SW480 (cell line): ENCODE results near the gene WWC2.

Experiments used
- DNase-seq: peaks from one replicate; pipeline ENCODE4 v3.0.0-alpha.2; 2016; ENCODE audit warnings: low spot score

WWC2 gene

GRCh38 chr4:183098723-183099536 is at the start of gene WWC2:
TSS of gene WWC2 (plus strand) at chr4:183099257. CDS start at chr4:183099492, 235 bp downstream.
- peak; percentile 89 for DNase-seq

- no peak for DNase-seq
These were observed 45.4 kb upstream of the WWC2 start for GRCh38 chr4:183053681-183054080.

- DNase-seq, result no peak
These were observed 41.8 kb upstream of the WWC2 start for GRCh38 chr4:183057255-183057654.

DNA sequence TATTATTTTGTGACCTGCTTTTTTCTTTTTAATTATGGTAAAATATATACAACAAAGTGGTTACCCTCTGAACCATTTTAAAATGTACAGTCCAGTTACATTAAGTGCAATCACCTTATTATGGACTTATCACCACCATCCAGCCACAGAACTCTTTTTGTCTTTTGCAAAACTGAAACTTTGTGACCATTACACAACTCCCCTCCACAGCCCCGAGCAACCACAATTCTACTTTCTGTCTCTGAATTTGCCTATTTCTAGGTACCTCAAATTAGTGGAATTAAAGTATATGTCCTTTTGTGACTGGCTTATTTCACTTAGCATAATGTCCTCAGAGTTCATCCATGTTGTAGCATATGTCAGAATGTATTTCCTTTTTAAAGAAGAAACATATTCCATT is 39.3 kb upstream of the WWC2 start:
- DNase-seq, result no peak

- no peak for DNase-seq
These were observed 30.6 kb upstream of the WWC2 start for GRCh38 chr4:183068502-183068901.

DNA sequence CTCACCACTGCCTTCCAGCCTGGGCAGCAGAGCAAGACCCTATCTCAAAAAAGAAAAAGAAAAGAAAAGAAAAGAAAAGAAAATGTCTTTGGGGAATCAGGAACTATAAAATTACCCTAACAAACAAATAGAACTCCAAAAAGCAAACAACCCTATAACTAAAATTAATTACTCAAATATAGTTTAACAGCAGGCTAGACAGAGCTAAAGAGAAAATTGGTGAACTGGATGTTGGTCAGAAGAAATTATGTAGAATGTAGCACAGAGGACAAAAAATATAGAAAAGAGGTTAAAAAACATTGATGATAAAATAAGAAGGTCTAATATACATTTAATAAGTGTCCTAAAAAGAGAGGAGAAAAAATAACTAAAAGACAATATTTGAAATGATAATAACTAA is 27.8 kb upstream of the WWC2 start:
- DNase-seq, result no peak

GRCh38 chr4:183072176-183072575 is 26.9 kb upstream of the WWC2 start:
- no peak for DNase-seq

DNA sequence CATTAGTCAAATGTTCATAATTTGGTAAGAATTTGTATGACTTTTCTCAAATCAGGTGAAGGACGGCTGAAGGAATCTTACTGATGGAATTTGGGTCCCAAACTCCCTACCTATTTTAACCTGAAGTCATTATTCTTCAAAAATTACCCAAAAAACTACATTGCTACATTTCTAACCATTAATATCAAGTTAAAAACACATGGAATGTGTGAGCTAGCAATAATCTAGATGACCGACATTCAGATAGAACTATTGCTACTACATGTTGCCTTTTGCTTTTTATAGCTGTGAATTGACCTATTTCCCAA is 25.3 kb upstream of the WWC2 start:
- DNase-seq, result no peak

DNA sequence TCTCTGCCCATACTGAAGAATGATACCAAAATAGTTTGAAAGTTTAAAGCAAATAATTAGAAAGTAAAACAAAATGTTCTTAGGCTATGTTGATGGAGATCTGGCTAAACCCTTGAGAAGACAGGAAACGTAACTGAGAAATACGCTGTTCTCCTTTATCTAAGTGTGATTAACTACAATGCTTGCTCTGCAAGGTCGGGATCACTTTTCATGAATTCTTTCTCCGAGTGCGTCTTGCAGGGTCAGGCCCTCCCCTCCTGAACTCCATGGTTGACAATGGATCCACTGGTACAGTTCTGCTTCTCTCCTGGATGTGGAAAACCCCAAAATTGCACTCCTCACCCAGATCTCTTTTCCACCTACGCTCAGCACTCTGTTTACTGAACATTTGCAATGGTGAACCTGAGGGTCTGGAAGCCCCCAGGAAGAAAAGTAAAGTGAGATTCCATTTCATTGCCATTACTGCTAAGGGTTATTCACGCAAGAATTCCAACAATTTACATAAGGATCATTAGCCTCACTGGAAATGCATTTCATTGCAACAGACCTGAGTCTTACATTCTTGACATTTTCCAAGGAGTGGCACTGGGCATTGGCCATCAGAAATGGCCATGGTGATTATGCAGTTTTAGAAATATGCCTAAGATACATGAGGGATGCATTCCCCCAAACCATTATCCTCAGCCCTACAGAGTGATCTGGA is 24.6 kb upstream of the WWC2 start:
- no peak for DNase-seq

DNA sequence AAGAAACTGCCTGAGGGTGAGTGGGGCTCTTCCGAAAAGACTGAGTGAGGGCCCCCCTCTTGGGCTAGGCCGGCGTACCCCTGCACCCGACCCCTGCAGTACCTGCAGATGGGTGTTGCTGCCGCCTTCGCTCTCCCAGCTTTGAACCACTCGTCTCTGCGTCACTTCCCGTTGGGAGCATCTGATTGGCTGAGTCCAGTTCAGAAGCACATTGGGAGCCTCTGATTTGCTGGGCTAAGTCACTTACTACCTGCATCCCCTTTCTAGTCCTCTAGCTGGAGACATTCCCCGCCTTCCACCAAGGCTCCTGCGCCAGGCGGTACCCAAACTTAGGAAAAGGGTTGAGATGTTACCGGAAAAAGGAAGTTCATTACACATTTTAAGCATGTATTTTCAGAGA is 20.4 kb upstream of the WWC2 start:
- no peak for DNase-seq

DNA sequence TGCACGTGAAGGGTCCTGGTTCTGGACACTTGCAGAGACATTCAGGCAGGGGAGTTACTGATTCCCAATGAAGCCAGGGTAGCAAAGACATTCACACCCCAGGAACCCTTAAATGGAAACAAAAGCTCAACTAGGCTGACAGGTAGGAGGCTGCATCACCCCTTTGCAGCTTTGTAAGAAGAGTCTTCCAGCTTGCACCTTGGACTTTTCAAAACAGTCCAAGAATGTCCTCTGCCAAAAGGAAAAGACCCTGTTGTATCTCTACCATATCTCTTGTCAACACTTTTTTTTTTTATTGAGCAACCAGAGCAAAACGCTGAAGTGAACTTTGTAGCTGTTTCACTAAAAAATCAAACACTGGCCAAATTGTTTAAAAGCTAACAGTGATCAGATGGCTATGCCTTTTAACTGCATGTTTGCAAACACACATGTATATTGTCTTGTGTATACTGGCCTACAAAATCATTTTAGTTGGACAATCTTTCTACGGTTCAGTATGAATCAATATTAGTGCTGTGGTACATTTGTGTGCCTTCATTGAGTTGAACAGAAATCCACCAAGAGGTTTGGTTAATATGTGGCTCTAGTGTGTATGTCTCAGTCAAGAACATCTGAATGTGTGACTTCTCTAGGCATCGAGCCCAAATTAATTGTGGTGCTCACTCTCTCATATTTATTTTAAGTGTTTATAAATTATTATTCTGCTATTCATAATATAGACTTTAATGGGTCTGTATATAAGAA is 18.5 kb upstream of the WWC2 start:
- DNase-seq, result no peak

GRCh38 chr4:183081116-183081469 is 18.0 kb upstream of the WWC2 start:
- DNase-seq, result no peak

GRCh38 chr4:183082053-183082452 is 17.0 kb upstream of the WWC2 start:
- no peak for DNase-seq

- DNase-seq, result no peak
These were observed 4.5 kb upstream of the WWC2 start for GRCh38 chr4:183094393-183095198.

GRCh38 chr4:183095199-183095512 is 3.9 kb upstream of the WWC2 start:
- no peak for DNase-seq

DNA sequence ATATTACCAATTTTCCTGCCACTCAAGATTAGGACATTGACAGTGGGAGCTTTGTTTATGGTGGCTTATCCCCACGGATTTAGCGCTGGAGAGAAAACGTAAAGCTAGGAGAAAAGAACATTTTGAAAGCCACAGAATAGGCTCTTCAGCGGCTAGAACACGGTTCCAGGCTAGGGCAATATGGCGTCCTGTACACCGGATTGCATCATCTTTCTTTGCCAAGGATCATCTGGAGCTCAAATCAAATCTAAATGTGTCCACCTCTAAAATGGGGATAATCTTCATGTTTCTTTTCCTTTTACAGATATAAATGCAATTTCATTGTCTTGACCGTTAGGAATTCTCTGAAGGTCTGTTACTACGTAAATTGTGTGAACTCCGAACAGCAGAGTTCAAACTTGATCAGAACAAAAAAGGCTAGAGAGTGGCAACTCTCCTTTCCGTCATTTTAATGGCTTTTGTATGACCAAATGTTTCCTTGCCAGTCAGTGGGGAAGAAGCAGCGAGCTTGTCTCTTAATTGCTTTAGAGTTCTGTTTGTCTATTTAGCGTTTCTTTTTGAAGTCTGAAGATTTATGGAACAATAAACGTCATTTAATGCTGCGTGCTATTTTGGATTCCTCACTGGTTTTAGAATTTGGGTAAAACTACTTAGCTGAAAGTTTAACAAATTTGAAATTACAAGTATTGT is 2.6 kb upstream of the WWC2 start:
- no peak for DNase-seq

- no peak for DNase-seq
These were observed 1.6 kb upstream of the WWC2 start for GRCh38 chr4:183097231-183098018.

- DNase-seq, result peak; percentile 25
These were observed 886 bp upstream of the WWC2 start for GRCh38 chr4:183098019-183098722.

DNA sequence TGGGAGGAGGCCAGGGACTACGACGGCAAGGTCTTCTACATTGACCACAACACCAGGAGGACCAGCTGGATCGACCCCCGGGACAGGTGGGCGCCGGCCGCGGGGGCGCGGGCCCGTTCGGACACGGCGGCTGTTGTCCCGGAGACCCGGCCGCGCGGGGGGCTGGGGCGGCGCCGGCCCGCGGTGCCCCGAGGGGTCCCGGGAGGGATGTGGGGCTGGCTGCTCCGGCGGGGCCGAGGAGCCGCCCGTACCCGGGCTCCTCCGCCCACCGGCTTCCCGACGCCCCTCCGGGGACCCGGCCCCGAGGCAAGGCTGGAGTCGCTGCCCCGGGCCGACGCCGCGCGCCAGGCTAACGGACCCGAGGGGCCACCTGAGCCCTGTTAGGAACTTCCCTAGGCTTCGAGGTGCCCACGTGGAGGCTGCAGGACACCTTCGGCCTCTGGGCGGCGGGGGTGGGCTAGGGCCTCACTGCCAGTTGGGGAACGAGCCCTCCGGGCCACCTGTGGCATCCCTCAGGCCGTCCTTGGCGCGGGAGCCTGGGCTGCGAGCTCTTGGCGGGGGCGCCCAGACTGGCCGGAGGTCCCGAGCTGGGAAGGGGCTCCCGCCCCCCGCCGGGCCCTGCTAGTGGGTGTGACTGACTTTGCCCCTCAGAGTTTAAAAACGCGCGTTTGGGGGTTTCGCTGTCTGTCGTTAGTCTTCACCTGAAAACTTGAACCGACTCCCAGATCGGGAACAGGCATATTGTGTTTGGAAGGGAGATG is 660 bp downstream of the WWC2 start:
- peak; percentile 50 for DNase-seq

DNA sequence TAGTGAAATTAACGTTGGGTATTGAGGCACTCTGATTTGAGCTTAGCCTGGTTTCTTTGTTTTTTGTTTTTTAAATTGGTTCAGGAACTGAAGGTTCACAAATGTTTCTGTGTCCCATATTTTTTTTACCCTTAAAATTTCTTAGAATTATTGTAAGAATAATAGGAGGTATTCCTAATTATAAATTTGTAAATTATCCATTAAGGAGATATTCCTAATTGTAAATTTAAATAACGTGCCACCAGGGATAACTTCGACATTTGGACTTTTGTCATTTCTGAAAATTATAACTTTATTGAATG is 1.2 kb downstream of the WWC2 start:
- no peak for DNase-seq
